NCI-H526 (cell line): ENCODE results near the gene MROH2A.
"Not testable (repeated sequence)": the region's sequence is repeated elsewhere in the genome, so short reads cannot be mapped to it uniquely, and the experiment has no call there.

Experiments
- DNase-seq, 2 experiments: peaks; one replicate each; lab custom pipeline; 2025; lab: John Stamatoyannopoulos, UW

The MROH2A gene

DNA sequence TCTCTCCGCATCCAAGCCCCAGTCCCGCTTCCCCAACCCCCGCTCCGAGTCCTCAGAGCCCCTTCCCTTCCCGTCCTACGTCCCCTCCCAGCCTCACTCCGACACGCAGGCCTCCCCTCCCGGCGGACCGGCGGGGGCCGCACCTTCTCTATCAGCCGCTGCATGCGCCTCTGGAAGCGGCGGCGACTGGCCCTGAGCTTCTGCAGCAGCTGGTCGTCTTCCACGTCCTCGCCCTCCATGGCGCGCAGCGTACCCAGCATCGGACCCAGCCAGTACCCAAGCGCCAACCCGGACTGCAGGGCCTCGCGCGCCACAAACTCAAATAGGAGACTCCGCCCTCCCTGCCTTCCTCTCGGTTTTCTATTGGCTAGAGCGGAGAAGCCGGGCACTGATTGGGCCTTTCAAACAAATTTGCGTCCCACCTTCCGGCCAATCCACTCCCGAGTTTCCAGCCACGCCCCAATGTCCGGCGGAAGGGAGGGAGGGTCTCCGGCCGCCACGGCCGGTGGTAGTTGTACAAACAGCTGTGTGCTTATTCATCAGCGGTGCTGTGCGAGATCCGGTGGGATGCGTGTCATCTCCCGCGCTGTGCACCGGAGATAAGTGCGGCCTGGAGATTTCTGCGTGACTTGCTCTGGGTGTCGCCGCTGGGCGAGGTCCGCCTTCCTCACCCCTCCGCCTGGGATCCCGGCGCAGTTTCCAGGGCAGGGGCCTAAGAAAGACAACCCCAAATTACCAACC lies 76.3 kb downstream of the MROH2A start, which contains the start of gene HJURP:
HJURP (minus strand) TSS at position 295 of the 741 bp plus-strand sequence; CDS start at position 260, 35 bp downstream.
- peak; percentile 93 to 97 for DNase-seq

- no peak for DNase-seq
Observed at GRCh38 chr2:233855345-233855744, 77.2 kb downstream of the MROH2A start.

- no peak for DNase-seq
Observed at GRCh38 chr2:233856184-233856583, 78.1 kb downstream of the MROH2A start.

- peak in 1 of 2 experiments; percentile 38 for DNase-seq
Observed at GRCh38 chr2:233857511-233858141, 79.5 kb downstream of the MROH2A start.

GRCh38 chr2:233858331-233858730 lies 80.2 kb downstream of the MROH2A start:
- DNase-seq = no peak

- DNase-seq = no peak
Observed at GRCh38 chr2:233862261-233862768, 84.2 kb downstream of the MROH2A start.

- DNase-seq = peak in 1 of 2 experiments; percentile 17
Observed at GRCh38 chr2:233865838-233866237, 87.7 kb downstream of the MROH2A start.

DNA sequence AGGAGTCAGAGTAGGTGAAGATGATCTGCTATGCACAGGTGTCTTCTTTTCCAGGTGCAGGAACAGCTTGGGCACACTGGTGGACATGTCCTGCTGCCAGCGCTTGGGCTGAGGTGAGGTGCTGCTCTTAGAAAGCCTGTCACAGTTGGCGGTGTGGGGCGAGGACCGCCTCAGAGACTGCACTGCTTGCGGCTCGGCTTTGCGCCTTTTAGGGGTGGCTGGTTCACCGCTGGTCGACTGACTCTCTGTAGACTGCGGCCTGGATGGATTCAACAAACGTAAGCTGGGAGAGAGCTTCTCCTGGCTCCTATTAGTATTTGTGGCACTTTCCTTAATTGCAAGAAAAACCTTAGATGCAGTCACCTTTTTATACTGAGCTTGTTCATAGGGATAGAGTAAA lies 88.3 kb downstream of the MROH2A start:
- no peak for DNase-seq

DNA sequence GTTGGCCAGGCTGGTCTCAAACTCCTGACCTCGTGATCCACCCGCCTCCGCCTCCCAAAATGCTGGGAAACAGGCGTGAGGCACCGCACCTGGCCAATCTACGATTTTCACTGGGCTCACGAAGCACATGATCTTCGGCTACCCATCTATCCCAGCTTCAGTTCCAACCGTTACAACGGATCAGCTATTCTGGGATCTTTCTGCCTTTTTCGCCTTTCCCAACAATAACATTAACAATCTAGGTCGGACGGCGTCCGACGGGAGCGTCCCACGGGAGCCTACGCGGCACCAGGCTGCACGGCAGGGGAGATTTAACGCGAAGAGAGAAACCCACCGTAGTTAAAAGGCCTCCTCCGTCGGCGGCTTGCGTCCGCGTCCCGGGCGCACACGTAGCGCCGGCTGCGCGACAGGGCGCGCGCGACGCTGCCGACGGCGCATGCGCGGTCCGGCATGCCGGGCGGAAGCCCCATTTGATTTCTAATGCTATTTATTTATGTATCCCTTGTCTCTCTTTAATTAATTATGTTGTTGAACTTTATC lies 89.9 kb downstream of the MROH2A start, which contains the start of gene MSL3B:
MSL3B (minus strand) TSS at position 394 of the 540 bp plus-strand sequence.
- DNase-seq = peak in 1 of 2 experiments; percentile 84

DNA sequence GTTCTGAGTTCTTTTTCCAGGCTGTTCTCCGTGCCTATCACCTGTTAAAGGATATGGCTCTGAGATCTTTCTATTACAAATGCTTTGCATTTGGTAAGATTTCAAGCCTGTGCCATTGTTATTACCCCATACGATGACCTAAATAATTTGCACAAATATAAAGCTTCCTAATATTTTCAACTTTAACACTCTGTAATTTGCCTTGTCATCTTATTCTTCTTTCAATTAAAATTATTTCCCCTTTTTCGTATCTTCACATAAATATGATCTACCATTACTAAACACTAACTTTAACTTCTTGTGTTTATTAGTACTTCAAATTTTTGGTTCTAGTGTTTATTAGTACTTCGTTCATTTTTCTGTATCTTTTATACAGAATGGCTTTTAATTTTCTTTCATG lies 93.3 kb downstream of the MROH2A start:
- DNase-seq = no peak

DNA sequence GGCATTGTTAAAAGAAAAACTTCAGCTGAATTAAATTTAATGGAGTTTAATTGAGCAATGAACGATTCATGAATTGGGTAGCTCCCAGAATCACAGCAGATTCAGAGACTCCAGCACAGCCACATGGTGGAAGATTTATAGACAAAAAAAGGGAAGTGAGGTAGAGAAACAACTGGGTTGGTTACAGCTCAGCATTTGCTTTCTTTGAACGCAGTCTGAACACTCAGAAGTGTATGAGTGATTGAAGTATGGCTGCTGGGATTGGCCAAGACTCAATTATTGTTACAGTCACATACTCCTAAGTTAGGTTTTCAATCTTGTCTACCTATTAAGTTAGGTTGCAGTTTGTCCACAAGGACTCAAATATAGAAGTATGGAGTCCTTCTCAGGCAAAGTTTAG lies 94.0 kb downstream of the MROH2A start:
- DNase-seq = not testable (repeated sequence)

- no peak for DNase-seq
Observed at GRCh38 chr2:233882353-233882752, 104.2 kb downstream of the MROH2A start.
